GM10248 (cell line): Measurements from ENCODE around the gene BSCL2.

Source experiments
- CTCF ChIA-PET: fragments of 300-600 bp; sonication (Branson Sonifier 250); formaldehyde crosslinking; extraction: SDS; loops from one replicate; lab custom pipeline; 2021; ENCODE audit warnings: antibody characterized with exemption; lab: Yijun Ruan, JAX
- POLR2A ChIA-PET: fragments of 350-650 bp; sonication (Branson Sonifier 250); formaldehyde crosslinking; extraction: SDS; loops from one replicate; lab custom pipeline; 2020; ENCODE audit warnings: antibody characterized with exemption; lab: Yijun Ruan, JAX
- DNase-seq: peaks from one replicate; pipeline ENCODE4 v3.0.0; 2012; ENCODE audit errors: extremely low spot score
- CTCF ChIP-seq: IDR thresholded peaks from 2 replicates; pipeline ENCODE4 v1.5.1; 2012; ENCODE audit warnings: mild to moderate bottlenecking, low read depth; ENCODE audit errors: extremely low read depth, missing control alignments, control extremely low read depth

The BSCL2 gene

DNA sequence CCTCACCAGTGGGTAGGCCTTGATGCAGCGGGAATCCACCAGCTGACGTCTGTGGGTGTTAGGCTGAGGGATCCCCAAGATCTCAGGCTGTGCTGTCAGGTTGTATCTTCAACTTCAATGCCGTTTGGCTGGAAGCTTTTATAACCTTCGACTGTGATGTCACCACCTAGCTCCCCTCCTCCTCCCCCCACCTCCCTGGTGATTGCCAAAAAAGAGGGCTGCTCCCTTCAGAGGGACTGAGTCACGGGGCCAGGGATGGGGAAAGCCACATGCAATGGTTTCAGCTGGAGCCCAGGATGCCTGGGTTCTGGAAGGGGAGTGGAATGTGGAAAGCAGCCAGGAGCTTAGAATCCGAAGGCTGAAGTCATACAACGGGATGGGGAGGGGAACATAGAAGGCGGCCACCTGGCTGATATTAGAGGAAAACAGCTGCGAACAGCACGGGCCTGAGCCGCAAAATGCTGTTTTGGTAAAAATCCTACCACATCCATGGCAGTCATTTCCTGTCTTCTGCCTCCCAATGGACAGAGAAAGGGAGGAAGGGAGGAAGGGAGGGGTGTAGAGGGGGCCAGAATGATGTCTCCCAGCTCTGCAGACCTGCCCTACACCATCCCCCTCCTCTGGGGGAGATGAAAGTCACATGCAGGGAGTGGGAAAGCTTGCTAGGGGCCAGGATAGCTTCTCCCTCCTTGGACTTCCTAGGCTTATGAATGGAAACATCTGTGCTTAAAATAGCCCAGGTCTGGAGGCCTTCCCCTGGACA is 17.6 kb downstream of the BSCL2 start, which contains the start of gene LRRN4CL:
Gene LRRN4CL (minus strand): TSS at position 110 of the 763 bp plus-strand sequence. CDS start 1,022 bp downstream, outside the sequence.
- TF ChIP-seq CTCF: no peak
- DNase-seq: no peak
- POLR2A ChIA-PET: interaction anchor here (2.0 kb wide), 1 partner anchor 25 kb away, joined by 9 read pairs; the partner anchor contains the start of genes C11orf98 and CSKMT
- CTCF ChIA-PET: interaction anchor here (0.8 to 7.0 kb wide), 11 partner anchors 8 to 294 kb away, joined by 3 to 59 read pairs (median 4); partner anchors contain the start of genes GNG3, LBHD1 and TUT1

GRCh38 chr11:62688491-62688890 is 18.7 kb downstream of the BSCL2 start:
- no peak for TF ChIP-seq CTCF
- no peak for DNase-seq
- ChIA-PET CTCF (interaction anchor here (1.0 to 2.4 kb wide), 5 partner anchors 9 to 293 kb away, joined by 3 to 13 read pairs (median 4); partner anchors contain the start of gene GNG3), POLR2A (interaction anchor here (2.0 kb wide), 1 partner anchor 24 kb away, joined by 9 read pairs; the partner anchor contains the start of genes C11orf98 and CSKMT)

DNA sequence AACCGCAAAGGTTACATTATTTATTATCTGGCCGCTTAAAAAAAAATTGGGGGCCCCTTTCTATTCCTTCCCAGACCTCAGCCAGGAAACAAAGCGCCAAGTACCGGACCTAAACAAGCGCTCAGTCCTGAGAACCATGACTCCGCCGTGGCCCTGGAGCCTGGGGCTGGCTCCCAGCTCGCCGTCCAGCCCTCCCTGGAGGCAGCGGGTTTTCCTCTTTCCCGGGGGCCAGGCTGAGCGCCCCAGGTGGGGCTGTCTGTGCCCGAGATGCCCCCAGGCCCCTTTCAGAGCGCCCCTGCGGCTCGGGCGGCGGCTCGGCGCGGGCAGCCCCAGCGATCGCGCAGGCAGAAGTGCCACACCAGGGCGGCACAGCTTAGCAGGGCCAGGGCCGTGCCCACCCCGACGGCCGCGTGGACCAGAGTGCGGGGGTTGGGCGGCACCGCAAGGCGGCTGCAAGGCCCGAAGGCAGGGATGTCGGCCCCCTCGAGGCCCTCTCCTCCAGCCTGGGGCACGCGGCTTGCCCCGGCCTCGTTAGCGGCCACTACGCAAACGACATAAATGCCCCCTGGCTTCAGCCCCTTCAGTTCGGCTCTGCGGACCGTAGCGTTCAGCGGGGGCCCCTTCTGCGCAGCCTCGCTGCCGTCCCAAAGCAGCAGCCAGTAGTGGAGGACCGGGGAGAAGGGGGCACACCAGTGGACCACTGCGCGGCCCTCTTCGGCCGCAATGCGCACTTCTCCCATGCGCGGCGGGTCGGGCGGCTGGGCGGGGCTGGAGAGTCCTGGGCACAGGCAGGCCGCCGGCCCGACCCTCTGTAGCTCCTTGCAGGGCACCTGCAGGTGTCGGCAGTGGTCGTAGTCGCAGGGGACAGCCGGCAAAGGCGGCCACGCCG is 19.5 kb downstream of the BSCL2 start:
- POLR2A ChIA-PET: no interaction called here
- DNase-seq: no peak
- CTCF ChIA-PET: interaction anchor here (1.7 to 2.4 kb wide), 2 partner anchors 10 to 21 kb away, joined by 4 to 13 read pairs; partner anchors contain the start of gene GNG3
- TF ChIP-seq CTCF: no peak

- ChIA-PET CTCF (interaction anchor here (3.5 to 3.7 kb wide), 2 partner anchors 10 to 15 kb away, joined by 11 to 59 read pairs; partner anchors contain the start of gene LRRN4CL), POLR2A (no interaction called here)
- TF ChIP-seq CTCF: no peak
- no peak for DNase-seq
These were observed 24.7 kb downstream of the BSCL2 start for GRCh38 chr11:62682518-62682917.

- TF ChIP-seq CTCF: peak; percentile 60
- POLR2A ChIA-PET: interaction anchor here (1.1 to 9.8 kb wide), 2 partner anchors 15 to 89 kb away, joined by 4 to 95 read pairs; partner anchors contain the start of genes C11orf98, CSKMT and TUT1
- CTCF ChIA-PET: interaction anchor here (0.7 to 3.7 kb wide), 25 partner anchors 9 to 285 kb away, joined by 3 to 59 read pairs (median 4); partner anchors contain the start of genes BSCL2, C11orf98, CSKMT and GANAB
- DNase-seq: peak; percentile 56
These were observed 26.4 kb downstream of the BSCL2 start for GRCh38 chr11:62680825-62681240.
